Activated CD4-positive, alpha-beta T cell treated with anti-CD3 and anti-CD28 coated beads for 36 hours (primary cell): Measurements from ENCODE around the gene AMMECR1. TPM values are rescaled to one million over a fixed set of nuclear protein-coding genes. Genes with fewer than 3 reads are reported as not detected.

ENCODE experiments used
- ATAC-seq: fragments of 200-7000 bp; cut with Tn5 transposase; one replicate; pipeline ENCODE4 v1.10.0; 2021; ENCODE audit warnings: mild to moderate bottlenecking, moderate library complexity
- CTCF ChIA-PET: fragments of 350-600 bp; sonication (Branson Sonifier 250); formaldehyde crosslinking; loops from one replicate; lab custom pipeline; 2021; ENCODE audit warnings: antibody characterized with exemption; lab: Charles Lee
- POLR2A ChIA-PET: fragments of 350-600 bp; sonication (Branson Sonifier 250); formaldehyde crosslinking; loops from one replicate; lab custom pipeline; 2021; ENCODE audit warnings: antibody characterized with exemption, inconsistent platforms; lab: Charles Lee
- DNase-seq: peaks from one replicate; pipeline ENCODE4 v3.0.0-alpha.2; 2020
- H3K27ac Mint-ChIP-seq: one replicate; pipeline ENCODE4 v1.8.0; 2021; ENCODE audit warnings: mixed read lengths
- H3K27me3 Mint-ChIP-seq: one replicate; pipeline ENCODE4 v1.8.0; 2021; ENCODE audit warnings: mixed read lengths
- H3K36me3 Mint-ChIP-seq: one replicate; pipeline ENCODE4 v1.8.0; 2021; ENCODE audit warnings: low read depth, mixed read lengths
- H3K4me1 Mint-ChIP-seq: one replicate; pipeline ENCODE4 v1.8.0; 2021; ENCODE audit warnings: mixed read lengths
- H3K4me3 Mint-ChIP-seq: one replicate; pipeline ENCODE4 v1.8.0; 2021; ENCODE audit warnings: mild to moderate bottlenecking, moderate library complexity, mixed read lengths
- H3K9me3 Mint-ChIP-seq: one replicate; pipeline ENCODE4 v1.8.0; 2021; ENCODE audit warnings: low read depth, mixed read lengths
- intact Hi-C, 2 experiments: fragments of 100-400 bp; cut with DNase I in 1 of 2; cut with micrococcal nuclease in 1 of 2; formaldehyde crosslinking; loops; one replicate each; pipeline versions ENCODE4 v1.14.2 to v1.15.1; 2022 to 2024; cut with DNase I, micrococcal nuclease
- total RNA-seq, 2 experiments: library from RNA; stranded (reverse); gene quantifications; one replicate each; pipeline ENCODE4 v1.2.3, GENCODE V29; 2021

AMMECR1 gene
- total RNA-seq, 2 experiments from 2014 or later = 6.9 to 7.6 TPM

DNA sequence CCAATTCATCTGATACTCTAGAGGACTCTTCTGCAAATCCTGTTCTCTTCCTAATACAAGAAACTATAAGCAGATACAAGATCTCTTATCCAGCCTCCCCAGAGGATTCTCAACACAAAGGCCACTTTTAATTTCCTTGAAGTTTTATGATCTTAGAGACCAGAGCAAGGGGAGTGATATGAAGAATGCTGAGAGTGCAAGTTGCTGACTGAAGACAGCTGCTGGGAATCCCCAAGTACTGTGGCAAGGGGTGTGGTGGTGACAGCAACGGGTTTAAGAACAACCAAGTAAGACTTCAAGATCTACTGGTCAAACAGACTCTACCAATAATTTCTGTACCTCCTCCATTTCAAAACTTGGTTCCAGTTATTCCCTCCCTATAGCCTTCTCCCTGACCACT, 7.0 kb downstream of the AMMECR1 start:
- CTCF ChIA-PET = no interaction called here
- Mint-ChIP-seq H3K4me3 (no peak overlapping the region), H3K4me1 (peaks cover 61% of the 10 kb centered on the region), H3K36me3 (peaks cover 3% of the 10 kb centered on the region), H3K27ac (no peak overlapping the region), H3K27me3 (no peaks in the 10 kb centered on the region), H3K9me3 (no peaks in the 10 kb centered on the region)
- intact Hi-C loops = loop anchor here (2.0 to 10.0 kb wide), 5 partner anchors 46 to 116 kb away; no protein-coding TSS in a partner anchor
- POLR2A ChIA-PET = no interaction called here
- ATAC-seq (peak; percentile 85), DNase-seq (peak; percentile 62)

DNA sequence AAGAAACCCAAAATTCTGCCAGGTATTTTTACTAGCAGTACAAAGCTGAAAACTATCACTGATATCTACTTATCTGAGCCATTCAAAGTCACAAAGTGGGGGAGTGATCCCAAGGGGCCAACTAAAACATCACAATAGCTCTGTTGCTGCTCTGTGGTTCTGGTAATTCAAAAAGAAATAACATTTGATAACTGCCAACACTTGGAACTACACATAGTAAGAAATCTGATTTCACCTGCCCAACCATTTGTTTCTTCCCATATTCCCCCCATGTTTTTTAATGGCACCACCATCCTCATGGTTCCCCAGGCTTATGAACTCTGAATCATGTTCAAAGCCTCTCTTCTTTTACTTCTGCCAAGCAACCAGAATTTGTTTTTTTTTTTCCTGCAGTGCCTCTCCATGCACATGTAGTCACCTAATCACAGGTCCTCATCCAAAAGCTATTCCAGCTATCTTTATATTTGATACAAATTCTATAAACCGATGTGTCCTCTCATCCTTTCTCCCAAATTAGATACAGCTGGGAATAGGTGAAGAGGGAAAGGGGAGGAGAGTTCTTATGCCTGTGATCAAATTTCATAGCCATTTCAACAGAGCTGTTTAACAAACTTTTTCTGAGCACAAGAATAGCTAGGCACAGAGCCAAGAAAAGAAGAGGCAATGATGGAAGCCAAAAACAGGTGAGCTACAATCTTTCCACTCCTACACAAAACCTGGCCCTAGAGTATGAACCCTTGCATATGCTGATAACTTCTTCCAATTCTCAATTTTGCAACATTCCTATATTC, 7.7 kb downstream of the AMMECR1 start:
- intact Hi-C loops = loop anchor here (1.0 to 10.0 kb wide), 6 partner anchors 12 to 115 kb away; no protein-coding TSS in a partner anchor
- ATAC-seq (no peak), DNase-seq (no peak)
- CTCF ChIA-PET = interaction anchor here (0.6 kb wide), 1 partner anchor 21 kb away, joined by 3 read pairs; no protein-coding TSS in a partner anchor
- Mint-ChIP-seq H3K27me3 (no peaks in the 10 kb centered on the region), H3K4me1 (peaks cover 58% of the 10 kb centered on the region), H3K9me3 (no peaks in the 10 kb centered on the region), H3K4me3 (no peak overlapping the region), H3K36me3 (peaks cover 3% of the 10 kb centered on the region), H3K27ac (no peak overlapping the region)
- POLR2A ChIA-PET = no interaction called here

DNA sequence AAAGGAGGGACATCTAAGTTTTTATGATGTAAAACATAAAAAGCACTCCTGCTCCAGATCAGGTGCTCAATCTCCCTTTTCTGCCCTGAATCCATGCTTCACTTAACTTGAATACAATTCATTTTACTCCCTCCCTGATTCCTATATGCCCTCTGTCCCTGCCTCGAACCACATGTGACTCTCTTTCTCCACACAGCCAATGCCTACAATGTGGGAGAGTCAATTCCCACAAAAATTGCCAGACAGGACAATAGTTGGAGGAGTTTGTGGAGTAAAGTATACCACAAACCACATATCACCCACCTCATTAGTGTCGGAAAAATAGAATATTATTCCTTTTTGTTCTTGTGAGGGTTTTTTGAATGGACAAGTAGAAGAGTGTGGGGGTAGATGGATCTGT, 9.7 kb downstream of the AMMECR1 start:
- POLR2A ChIA-PET = no interaction called here

DNA sequence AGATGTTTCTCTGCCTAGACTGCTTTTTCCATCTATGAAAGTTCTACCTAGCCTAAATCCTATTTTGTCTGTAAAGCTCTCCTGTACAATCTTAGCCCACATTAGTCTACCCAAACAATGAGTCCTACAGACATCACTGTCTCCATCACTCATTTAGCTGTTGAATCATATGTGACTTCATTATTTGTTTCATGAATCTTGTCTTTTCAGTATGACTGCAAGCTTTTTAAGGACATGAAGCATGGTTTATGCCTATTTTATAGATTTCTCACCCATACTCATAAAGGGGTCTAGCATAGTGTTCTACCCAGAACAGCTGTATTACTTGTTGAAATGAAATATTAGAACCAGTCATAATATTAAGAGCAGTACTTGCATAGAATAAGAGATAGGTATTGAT, 13.0 kb downstream of the AMMECR1 start:
- no peak overlapping the region for H3K4me3 Mint-ChIP-seq
- H3K27ac Mint-ChIP-seq = peak overlapping the region; percentile 44
- DNase-seq (no peak), ATAC-seq (peak; percentile 85)
- POLR2A ChIA-PET = interaction anchor here (0.8 to 1.2 kb wide), 3 partner anchors 12 to 75 kb away, joined by 3 to 4 read pairs (median 3); partner anchors contain the start of gene AMMECR1
- H3K36me3 Mint-ChIP-seq = peaks cover 2% of the 10 kb centered on the region
- H3K9me3 Mint-ChIP-seq = no peaks in the 10 kb centered on the region
- H3K4me1 Mint-ChIP-seq = peaks cover 31% of the 10 kb centered on the region
- intact Hi-C loops = no loop called here
- CTCF ChIA-PET = interaction anchor here (1.2 to 1.5 kb wide), 4 partner anchors 18 to 158 kb away, joined by 3 to 4 read pairs (median 3); no protein-coding TSS in a partner anchor
- H3K27me3 Mint-ChIP-seq = no peaks in the 10 kb centered on the region

More for the DNA sequence above, 9.7 kb downstream of the AMMECR1 start:
- H3K27me3 Mint-ChIP-seq = no peaks in the 10 kb centered on the region
- no peak overlapping the region for H3K27ac Mint-ChIP-seq
- no peaks in the 10 kb centered on the region for H3K9me3 Mint-ChIP-seq
- intact Hi-C loops = no loop called here
- no peak for DNase-seq
- peaks cover 3% of the 10 kb centered on the region for H3K36me3 Mint-ChIP-seq
- H3K4me1 Mint-ChIP-seq = peaks cover 53% of the 10 kb centered on the region
- H3K4me3 Mint-ChIP-seq = no peak overlapping the region
- ATAC-seq = no peak
- CTCF ChIA-PET = interaction anchor here (0.6 kb wide), 1 partner anchor 107 kb away, joined by 3 read pairs; no protein-coding TSS in a partner anchor

DNA sequence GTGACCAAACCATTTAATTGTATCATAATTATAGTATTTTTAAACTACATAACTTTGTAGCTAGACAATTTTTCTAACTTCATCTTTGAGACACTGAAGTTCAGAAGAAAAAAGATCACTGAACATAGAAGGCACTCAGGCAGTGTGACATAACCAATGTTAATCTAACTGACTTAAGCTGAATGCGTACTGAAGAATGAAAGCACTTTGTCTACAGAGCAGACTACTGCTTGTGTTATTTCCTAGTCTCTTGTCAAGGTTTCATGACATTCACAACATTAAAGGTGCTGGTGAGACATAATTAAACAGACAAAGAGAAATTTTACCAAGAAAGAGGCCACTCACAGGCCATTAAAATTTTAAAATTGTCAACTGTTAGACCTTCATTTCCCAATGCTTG, 13.5 kb downstream of the AMMECR1 start:
- ChIA-PET CTCF (interaction anchor here (0.8 to 1.5 kb wide), 5 partner anchors 18 to 158 kb away, joined by 3 to 4 read pairs (median 3); no protein-coding TSS in a partner anchor), POLR2A (interaction anchor here (0.8 to 1.2 kb wide), 3 partner anchors 13 to 75 kb away, joined by 3 to 4 read pairs (median 3); partner anchors contain the start of gene AMMECR1)
- peaks cover 28% of the 10 kb centered on the region for H3K4me1 Mint-ChIP-seq
- no peak overlapping the region for H3K4me3 Mint-ChIP-seq
- H3K9me3 Mint-ChIP-seq = no peaks in the 10 kb centered on the region
- H3K27me3 Mint-ChIP-seq = no peaks in the 10 kb centered on the region
- ATAC-seq = peak; percentile 31
- DNase-seq = no peak
- H3K36me3 Mint-ChIP-seq = peaks cover 5% of the 10 kb centered on the region
- no peak overlapping the region for H3K27ac Mint-ChIP-seq
- intact Hi-C loops = no loop called here

DNA sequence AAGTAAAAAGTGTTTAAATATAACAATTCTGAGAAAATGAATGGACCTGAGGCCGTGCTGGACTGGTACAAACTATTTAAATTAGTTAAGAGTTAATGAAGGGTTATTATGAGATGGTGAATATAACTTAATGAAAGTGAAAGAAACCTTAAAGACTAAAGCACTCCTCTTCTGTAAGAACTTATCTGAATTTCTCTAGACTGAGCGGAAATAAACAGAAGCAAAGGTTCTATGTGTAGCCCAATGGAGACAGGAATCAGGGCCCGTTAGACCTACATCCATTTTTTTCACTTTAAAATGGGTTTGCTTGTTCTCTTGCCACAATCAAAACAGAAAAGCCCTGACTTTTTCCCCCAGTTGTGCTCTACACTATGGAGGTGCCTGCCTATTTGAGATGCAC, 14.9 kb downstream of the AMMECR1 start:
- peaks cover 8% of the 10 kb centered on the region for H3K36me3 Mint-ChIP-seq
- no peaks in the 10 kb centered on the region for H3K27me3 Mint-ChIP-seq
- ChIA-PET POLR2A (no interaction called here), CTCF (no interaction called here)
- peaks cover 3% of the 10 kb centered on the region for H3K9me3 Mint-ChIP-seq
- DNase-seq (no peak), ATAC-seq (no peak)
- peaks cover 27% of the 10 kb centered on the region for H3K4me1 Mint-ChIP-seq
- no peak overlapping the region for H3K4me3 Mint-ChIP-seq
- intact Hi-C loops = no loop called here
- H3K27ac Mint-ChIP-seq = no peak overlapping the region

DNA sequence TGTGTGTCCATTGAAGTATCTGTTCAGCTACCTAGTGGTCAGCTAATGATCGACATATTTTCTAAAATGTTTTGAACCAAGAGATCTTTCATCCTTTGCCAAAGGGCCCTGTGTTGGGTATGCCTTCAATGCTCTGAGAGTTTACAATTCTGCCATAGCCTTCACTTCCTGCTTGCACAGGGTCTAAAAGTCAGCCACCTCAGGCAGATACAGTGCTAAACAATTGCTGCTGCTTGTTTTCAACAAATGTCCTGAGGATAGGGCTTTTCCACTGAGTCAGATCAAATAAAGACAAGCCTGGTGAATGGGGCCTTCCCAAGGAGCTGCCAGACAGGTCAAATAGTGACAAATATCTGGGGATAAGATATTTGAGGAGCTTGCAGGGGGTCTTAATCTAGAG, 16.7 kb downstream of the AMMECR1 start:
- H3K36me3 Mint-ChIP-seq = peaks cover 12% of the 10 kb centered on the region
- no peak for ATAC-seq

DNA sequence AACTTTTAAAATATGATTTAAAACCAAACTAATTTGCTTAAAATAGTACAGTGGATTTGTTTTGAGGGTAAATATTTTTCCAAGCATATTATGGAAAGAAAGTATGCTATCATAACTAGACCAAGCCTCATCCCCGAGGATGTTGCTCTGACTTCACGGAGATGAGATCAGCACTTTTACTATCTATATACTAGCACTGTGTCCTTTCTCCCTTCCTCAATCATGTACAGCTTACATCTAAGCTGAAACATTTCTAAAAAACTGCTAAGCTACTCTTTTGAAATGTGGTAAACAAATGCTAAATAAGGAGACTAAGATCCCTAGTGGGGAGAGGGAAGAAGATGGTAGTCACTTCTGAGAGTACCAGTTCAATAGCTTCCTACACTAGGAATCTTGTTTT, 23.8 kb downstream of the AMMECR1 start:
- no peaks in the 10 kb centered on the region for H3K27me3 Mint-ChIP-seq
- H3K4me1 Mint-ChIP-seq = peaks cover 14% of the 10 kb centered on the region
- H3K4me3 Mint-ChIP-seq = no peak overlapping the region
- intact Hi-C loops = no loop called here
- H3K9me3 Mint-ChIP-seq = peaks cover 9% of the 10 kb centered on the region
- POLR2A ChIA-PET = no interaction called here
- H3K27ac Mint-ChIP-seq = no peak overlapping the region
- peaks cover 11% of the 10 kb centered on the region for H3K36me3 Mint-ChIP-seq
- CTCF ChIA-PET = interaction anchor here (0.7 to 1.0 kb wide), 2 partner anchors 16 to 127 kb away, joined by 3 to 4 read pairs; no protein-coding TSS in a partner anchor
- DNase-seq (no peak), ATAC-seq (no peak)

More for the DNA sequence above, 16.7 kb downstream of the AMMECR1 start:
- Mint-ChIP-seq H3K4me1 (peaks cover 27% of the 10 kb centered on the region), H3K27ac (no peak overlapping the region), H3K4me3 (no peak overlapping the region), H3K27me3 (no peaks in the 10 kb centered on the region), H3K9me3 (peaks cover 8% of the 10 kb centered on the region)
- DNase-seq = no peak
- intact Hi-C loops = no loop called here
- CTCF ChIA-PET = no interaction called here
- POLR2A ChIA-PET = no interaction called here

DNA sequence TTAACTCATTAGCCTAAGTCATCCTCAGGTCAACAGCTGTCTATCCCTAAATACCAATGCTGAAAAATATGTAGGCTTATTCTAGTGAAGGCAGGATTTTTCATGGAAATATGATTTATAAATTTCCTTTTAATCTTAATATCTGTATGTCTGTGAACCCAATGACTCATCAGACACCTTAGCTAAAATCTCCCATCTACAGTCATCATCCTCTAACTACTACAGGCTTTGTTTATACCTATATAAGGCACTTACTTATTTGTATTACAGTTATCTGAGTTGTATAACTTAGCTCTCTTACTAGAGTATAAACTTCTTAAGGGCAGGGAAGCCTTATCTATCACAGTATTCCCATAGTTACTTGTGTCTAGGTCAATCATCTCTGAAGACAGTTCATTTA, 24.2 kb downstream of the AMMECR1 start:
- Mint-ChIP-seq H3K36me3 (peaks cover 11% of the 10 kb centered on the region), H3K9me3 (peaks cover 9% of the 10 kb centered on the region), H3K27me3 (no peaks in the 10 kb centered on the region), H3K27ac (no peak overlapping the region), H3K4me1 (peaks cover 19% of the 10 kb centered on the region), H3K4me3 (no peak overlapping the region)
- ChIA-PET CTCF (interaction anchor here (1.0 kb wide), 1 partner anchor 16 kb away, joined by 4 read pairs; no protein-coding TSS in a partner anchor), POLR2A (no interaction called here)
- DNase-seq = no peak
- ATAC-seq = peak; percentile 33
- intact Hi-C loops = no loop called here

DNA sequence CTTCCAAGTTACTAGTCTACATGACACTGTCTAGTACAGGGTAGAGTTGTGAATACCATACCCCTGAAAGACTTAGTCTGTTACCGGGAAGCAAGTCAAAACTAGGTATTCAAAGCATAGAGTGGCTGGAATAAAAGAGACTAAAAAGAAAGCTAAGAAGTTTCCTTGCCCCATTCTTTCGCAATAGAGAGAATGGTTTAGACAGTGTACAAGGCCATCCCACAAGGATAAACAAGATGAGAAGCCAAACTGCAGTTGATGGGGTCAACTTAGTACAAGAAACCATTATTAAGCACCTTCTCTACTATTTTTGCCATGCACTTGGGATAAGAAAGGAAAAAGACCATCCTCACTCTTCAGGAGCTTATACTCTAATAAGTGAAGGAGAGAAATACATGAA, 30.3 kb downstream of the AMMECR1 start:
- ChIA-PET CTCF (interaction anchor here (0.6 to 1.1 kb wide), 2 partner anchors 35 to 706 kb away, joined by 3 read pairs; no protein-coding TSS in a partner anchor), POLR2A (no interaction called here)
- Mint-ChIP-seq H3K9me3 (peaks cover 3% of the 10 kb centered on the region), H3K4me1 (peaks cover 27% of the 10 kb centered on the region), H3K36me3 (peaks cover 10% of the 10 kb centered on the region), H3K27me3 (no peaks in the 10 kb centered on the region), H3K4me3 (no peak overlapping the region), H3K27ac (no peak overlapping the region)
- ATAC-seq = no peak
- intact Hi-C loops = no loop called here
- no peak for DNase-seq

DNA sequence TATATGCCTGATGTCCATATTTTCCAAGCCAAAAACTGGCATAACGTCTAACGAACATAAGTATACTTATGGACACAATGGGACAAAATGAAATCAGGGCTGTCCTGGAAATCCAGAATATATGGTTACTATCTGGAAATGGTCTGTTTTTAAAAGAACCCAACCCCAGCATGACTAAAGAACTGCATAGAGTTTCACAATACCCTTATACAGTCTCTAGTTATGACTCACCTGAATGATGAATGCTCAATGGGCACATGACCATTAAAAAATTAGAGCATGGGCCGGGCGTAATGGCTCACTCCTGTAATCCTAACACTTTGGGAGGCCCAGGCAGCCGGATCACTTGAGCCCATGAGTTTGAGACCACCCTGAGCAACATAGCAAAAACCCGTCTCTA, 31.8 kb downstream of the AMMECR1 start:
- H3K9me3 Mint-ChIP-seq = peaks cover 3% of the 10 kb centered on the region
- DNase-seq = no peak
- no peak overlapping the region for H3K27ac Mint-ChIP-seq
- H3K4me3 Mint-ChIP-seq = no peak overlapping the region
- H3K4me1 Mint-ChIP-seq = peaks cover 34% of the 10 kb centered on the region
- no peak for ATAC-seq
- no peaks in the 10 kb centered on the region for H3K27me3 Mint-ChIP-seq
- intact Hi-C loops = no loop called here
- ChIA-PET POLR2A (no interaction called here), CTCF (interaction anchor here (0.9 kb wide), 1 partner anchor 18 kb away, joined by 3 read pairs; no protein-coding TSS in a partner anchor)
- peaks cover 8% of the 10 kb centered on the region for H3K36me3 Mint-ChIP-seq
